Right atrium auricular region (tissue), 2 donors: ENCODE data around the gene SCT. TPM values are rescaled to one million over a fixed set of nuclear protein-coding genes. Genes with fewer than 3 reads are reported as not detected.

Experiments
- DNase-seq: peaks from one replicate; pipeline ENCODE4 v3.0.0-alpha.2; 2019; ENCODE audit warnings: low spot score
- H3K27ac ChIP-seq, 2 donors: fragments of 200-600 bp; sonication (generic); 1 replicate in 1 of 2; 2 replicates in 1 of 2; pipeline ENCODE4 v1.5.1; 2016 to 2019
- H3K27me3 ChIP-seq, 2 donors: fragments of 200-600 bp; sonication (generic); one replicate each; pipeline versions ENCODE4 v1.5.1 to v1.6.0; 2017 to 2019
- H3K36me3 ChIP-seq: fragments of 200-600 bp; sonication (generic); one replicate; pipeline ENCODE4 v1.5.1; 2016
- H3K4me1 ChIP-seq, 2 donors: fragments of 200-600 bp; sonication (generic); one replicate each; pipeline versions ENCODE4 v1.5.1 to v1.6.0; 2017 to 2019
- H3K4me3 ChIP-seq, 2 donors: fragments of 200-600 bp; sonication (generic); 1 replicate in 1 of 2; 2 replicates in 1 of 2; pipeline ENCODE4 v1.5.1; 2017 to 2019; ENCODE audit warnings: mild to moderate bottlenecking in 1 of 2, moderate library complexity in 1 of 2
- H3K9me3 ChIP-seq, 2 donors: fragments of 200-600 bp; sonication (generic); one replicate each; pipeline ENCODE4 v1.5.1; 2019
- total RNA-seq, 2 donors: library from RNA; depleted of rRNA; stranded (reverse); fragments of >200 nt; gene quantifications; one replicate each; pipeline ENCODE4 v1.1.0, GENCODE V29; 2016
- TF ChIP-seq, protein P1 (sequence below), 2 donors: fragments of 200-600 bp; sonication (generic); IDR thresholded peaks; one replicate each; pipeline ENCODE4 v1.5.1; 2019; ENCODE audit warnings: antibody characterized with exemption in 2 of 2

The SCT gene, protein sequence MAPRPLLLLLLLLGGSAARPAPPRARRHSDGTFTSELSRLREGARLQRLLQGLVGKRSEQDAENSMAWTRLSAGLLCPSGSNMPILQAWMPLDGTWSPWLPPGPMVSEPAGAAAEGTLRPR
- total RNA-seq: not detected

DNA sequence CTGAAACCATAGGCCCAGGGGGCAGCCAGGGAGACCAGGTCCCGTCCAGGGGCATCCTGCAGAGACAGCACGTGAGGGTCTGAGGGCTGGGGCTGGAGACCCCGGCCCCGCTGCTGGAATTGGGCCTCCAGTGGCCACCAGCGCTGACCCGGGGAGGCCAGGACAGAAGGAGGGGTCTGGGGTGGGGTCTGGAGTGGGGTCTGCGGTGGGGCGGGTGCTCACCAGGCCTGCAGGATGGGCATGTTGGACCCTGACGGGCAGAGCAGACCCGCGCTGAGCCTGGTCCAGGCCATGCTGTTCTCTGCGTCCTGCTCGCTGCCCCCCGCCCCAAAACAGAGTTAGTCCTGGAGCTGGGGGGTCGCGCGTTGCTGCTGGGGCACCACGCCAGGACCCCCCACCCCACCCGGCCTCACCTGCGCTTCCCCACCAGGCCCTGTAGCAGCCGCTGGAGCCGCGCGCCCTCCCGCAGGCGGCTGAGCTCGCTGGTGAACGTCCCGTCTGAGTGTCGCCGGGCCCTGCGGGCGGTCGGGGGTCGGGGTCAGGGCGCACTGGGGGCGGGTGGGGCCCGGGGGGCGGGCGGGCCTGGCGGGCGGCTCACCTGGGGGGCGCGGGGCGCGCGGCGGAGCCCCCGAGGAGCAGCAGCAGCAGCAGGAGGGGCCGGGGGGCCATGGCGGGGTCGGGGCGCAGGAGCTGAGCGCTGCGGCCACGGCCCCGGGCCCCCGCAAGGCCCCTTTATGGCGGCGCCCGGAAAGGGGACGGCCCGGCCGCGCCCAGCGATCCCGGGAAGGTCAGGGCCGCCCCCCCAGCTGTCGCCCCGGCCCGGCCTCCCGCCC lies at the start of gene SCT:
Gene SCT (minus strand): TSS at position 707 of the 833 bp plus-strand sequence. CDS start 38 bp downstream, at position 669.
- peaks cover 0 to 5% of the 10 kb centered on the region in 2 donors for H3K4me1 ChIP-seq
- H3K9me3 ChIP-seq: no peaks in the 10 kb centered on the region
- no peak within 1 kb of the TSS for H3K4me3 ChIP-seq
- H3K27me3 ChIP-seq: peaks cover 0 to 3% of the 10 kb centered on the region in 2 donors
- H3K36me3 ChIP-seq: no peaks in the 10 kb centered on the region
- TF ChIP-seq, protein P1, sequence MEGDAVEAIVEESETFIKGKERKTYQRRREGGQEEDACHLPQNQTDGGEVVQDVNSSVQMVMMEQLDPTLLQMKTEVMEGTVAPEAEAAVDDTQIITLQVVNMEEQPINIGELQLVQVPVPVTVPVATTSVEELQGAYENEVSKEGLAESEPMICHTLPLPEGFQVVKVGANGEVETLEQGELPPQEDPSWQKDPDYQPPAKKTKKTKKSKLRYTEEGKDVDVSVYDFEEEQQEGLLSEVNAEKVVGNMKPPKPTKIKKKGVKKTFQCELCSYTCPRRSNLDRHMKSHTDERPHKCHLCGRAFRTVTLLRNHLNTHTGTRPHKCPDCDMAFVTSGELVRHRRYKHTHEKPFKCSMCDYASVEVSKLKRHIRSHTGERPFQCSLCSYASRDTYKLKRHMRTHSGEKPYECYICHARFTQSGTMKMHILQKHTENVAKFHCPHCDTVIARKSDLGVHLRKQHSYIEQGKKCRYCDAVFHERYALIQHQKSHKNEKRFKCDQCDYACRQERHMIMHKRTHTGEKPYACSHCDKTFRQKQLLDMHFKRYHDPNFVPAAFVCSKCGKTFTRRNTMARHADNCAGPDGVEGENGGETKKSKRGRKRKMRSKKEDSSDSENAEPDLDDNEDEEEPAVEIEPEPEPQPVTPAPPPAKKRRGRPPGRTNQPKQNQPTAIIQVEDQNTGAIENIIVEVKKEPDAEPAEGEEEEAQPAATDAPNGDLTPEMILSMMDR (IDR thresholded peaks at IDR 0.05): no peak
- no peak within 1 kb of the TSS for H3K27ac ChIP-seq
- no peak for DNase-seq

DNA sequence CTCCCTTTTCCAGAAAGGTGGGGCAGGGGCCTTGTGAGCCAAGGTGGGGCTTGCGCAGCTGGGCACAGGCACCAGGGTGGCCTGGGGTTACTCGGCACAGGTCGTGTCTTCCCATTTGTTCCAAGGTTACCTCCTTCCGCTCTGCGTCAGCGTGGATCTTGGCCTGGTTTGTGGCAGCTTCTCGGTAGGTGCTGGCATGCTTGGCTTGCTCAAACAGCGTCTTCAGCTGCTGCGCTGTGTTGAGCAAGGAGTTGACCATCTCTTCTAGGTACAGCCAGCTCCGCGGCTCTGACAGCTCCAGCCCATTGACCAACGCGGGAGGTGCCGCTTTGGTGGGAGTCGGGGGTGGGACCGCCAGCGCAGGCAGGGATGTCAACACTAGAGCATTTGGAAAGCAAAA lies 47.4 kb upstream of the SCT start:
- TF ChIP-seq, protein P1 (IDR thresholded peaks at IDR 0.05): no peak
- Histone ChIP-seq H3K27ac (no peak overlapping the region), H3K36me3 (peaks cover 39% of the 10 kb centered on the region), H3K27me3 (no peaks in the 10 kb centered on the region), H3K9me3 (no peaks in the 10 kb centered on the region), H3K4me3 (no peak overlapping the region), H3K4me1 (no peaks in the 10 kb centered on the region)
- DNase-seq: no peak

DNA sequence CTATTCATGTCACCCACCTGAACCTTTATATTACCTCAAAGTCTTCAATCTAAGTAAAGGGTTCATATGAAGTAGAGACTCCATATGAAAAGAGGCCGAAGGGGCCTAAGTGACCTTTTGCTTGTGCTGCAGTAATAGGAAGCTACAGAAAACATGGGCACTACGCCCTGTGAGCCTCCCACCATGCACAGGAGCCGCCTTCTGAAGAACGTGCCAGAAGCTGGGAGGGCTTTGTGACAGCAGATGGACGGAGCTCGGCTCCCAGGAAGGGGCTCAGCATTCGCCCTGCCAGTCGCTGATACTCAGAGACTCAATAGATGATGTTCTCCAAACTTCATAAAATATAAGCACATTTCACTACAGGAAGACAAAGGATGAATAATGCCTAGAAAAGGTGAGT lies 46.9 kb upstream of the SCT start:
- DNase-seq: no peak
- Histone ChIP-seq H3K27ac (no peak overlapping the region), H3K4me1 (no peaks in the 10 kb centered on the region), H3K27me3 (no peaks in the 10 kb centered on the region), H3K9me3 (no peaks in the 10 kb centered on the region), H3K36me3 (peaks cover 33% of the 10 kb centered on the region), H3K4me3 (no peak overlapping the region)
- TF ChIP-seq, protein P1 (IDR thresholded peaks at IDR 0.05): no peak

DNA sequence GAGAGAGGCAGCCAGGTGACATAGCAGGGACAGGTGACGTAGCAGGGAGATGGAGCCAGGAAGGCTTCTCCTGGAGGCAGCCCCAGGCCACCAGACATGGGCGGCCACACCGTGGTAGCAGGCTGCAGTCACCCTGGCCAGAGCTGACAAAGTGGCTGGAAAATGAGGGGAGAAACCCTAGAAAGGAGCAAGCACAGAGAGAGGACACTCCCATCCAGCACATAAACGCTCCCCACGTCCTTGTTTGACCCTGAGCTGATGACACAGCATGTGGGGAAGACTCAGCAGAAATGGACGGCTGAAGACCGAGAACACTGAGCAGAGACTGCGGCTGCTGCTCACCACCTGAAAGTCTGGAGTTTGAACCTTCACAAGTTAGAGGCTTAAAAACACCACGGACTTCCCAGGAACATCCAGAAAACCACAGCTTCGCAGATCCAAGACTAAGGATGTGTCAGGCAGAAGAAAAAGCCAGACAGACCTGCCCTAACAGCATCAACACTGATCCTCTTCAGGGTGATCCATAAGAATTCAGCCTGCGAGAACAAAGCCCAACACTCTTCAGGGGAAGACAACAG lies 38.8 kb upstream of the SCT start:
- H3K36me3 ChIP-seq: peaks cover under 1% of the 10 kb centered on the region
- no peaks in the 10 kb centered on the region for H3K9me3 ChIP-seq
- H3K4me3 ChIP-seq: no peak overlapping the region
- no peaks in the 10 kb centered on the region for H3K27me3 ChIP-seq
- DNase-seq: peak; percentile 61
- H3K4me1 ChIP-seq: peaks cover 0 to 10% of the 10 kb centered on the region in 2 donors
- TF ChIP-seq, protein P1 (IDR thresholded peaks at IDR 0.05): no peak
- H3K27ac ChIP-seq: peak overlapping the region in 1 of 2 donors; percentile 29

DNA sequence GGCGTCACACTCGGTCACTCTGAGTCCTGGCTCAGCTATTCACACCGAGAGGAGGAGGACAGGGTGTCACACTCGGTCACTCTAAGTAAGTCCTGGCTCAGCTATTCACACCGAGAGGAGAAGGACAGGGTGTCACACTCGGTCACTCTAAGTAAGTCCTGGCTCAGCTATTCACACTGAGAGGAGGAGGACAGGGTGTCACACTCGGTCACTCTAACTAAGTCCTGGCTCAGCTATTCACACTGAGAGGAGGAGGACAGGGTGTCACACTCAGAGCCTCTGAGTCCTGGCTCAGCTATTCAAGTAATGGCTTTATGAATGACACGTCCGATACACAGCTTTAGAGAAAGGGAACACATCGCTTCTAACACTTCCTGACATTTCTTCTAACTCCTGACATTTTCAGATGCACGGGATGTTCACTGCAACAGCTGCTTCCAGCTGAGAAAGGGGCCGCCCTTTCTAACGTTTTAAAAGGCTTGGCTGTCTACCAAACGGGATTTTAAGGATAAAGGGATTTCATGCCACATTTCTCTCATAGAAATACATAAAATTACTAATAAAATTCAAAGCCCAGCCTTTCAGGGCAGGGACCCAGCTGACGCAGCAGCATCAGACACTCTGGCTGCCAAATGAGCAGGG lies 38.2 kb upstream of the SCT start:
- DNase-seq: no peak
- Histone ChIP-seq H3K9me3 (no peaks in the 10 kb centered on the region), H3K27ac (peak overlapping the region in 1 of 2 donors; percentile 29), H3K4me1 (peaks cover 0 to 10% of the 10 kb centered on the region in 2 donors), H3K27me3 (no peaks in the 10 kb centered on the region), H3K36me3 (peaks cover 7% of the 10 kb centered on the region), H3K4me3 (no peak overlapping the region)
- TF ChIP-seq, protein P1 (IDR thresholded peaks at IDR 0.05): no peak
